Activated T-cell treated with anti-CD3 and anti-CD28 coated beads, Interleukin-2, amount 50 U/mL, for 48 hours (primary cell): ENCODE results near the gene TMEM229B.

ENCODE experiments used
- DNase-seq, 2 experiments: peaks; one replicate each; pipeline ENCODE4 v3.0.0-alpha.2; 2020

Gene TMEM229B

DNA sequence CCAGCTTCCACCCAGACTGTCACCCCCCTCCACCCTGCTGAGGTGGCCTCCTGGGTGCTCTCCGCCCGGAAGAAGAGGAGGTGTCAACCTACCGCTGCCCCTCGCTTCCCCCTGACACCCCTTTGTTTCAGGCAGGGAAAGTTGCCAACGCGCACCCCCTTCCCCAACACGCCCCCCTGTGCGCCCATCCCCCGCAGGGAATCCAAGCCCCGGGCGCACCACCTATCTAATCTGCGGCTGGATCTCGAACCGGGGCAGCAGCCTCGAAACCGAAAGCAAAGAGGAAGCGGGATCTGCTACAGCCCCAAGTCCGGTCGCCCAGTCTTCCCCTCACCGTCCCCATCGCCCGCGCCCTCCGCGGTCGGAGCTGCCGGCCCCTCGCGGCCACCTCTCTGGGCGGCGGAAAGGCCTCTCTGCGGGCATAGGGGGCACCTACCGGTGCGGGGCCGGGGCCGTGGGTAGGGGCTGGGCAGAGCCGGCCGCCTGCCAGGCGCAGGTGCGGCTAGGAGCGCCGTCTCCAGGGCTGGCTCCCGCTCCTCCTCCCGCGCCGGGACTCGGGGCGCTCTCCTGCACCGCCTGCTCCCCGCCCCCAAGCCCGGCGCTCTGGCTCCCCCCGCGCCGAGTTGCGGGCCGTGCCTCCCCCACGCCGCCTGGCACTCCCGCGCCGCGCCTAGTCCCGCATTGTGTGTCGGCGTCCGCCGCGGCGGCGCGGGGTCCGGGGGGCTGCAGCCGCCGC lies 26.3 kb upstream of the TMEM229B start:
- peak; percentile 45 to 52 for DNase-seq

DNA sequence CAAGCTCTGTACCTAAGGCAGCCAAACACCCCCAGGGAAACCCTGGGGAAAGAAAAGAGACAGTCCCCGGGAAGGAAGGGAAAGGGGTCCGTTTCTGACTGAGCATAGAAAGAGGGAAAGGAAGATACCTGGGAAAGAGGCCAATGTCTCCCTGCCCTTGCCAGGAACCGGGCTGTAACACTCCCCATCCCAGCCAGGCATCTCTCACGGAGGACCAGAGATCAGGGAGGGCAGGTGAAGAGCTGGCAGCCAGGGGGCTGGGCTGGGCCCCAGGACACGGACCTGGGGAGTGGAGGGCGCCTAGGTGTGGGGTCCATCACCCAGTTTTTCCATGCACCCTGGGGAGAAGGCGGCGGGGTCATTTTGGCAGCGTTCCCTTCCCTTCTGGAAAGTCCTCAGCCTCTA lies 25.7 kb upstream of the TMEM229B start:
- DNase-seq: no peak

DNA sequence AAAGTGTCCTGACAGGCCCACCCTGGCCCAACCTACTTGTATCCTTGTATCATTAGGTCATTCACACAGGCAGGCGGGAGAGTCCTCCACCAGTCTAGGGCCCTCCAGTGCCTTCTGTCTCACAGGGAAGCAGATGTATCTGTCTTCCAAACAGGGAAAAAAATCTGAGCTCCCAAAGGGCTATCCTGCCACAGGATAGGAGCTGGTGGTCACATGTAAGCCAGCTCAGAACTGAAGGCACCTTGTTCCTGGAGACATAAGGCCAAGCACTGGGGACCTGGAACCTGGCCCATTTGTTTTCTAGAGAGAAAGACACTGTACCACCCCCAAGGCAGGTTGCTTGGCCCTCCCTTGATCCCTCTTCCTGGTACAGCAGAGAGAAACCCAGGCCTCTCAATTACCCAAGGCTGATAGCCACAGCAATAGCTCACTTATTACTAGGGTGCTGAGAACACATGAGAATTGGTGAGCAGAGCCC lies 25.1 kb upstream of the TMEM229B start:
- DNase-seq: no peak

DNA sequence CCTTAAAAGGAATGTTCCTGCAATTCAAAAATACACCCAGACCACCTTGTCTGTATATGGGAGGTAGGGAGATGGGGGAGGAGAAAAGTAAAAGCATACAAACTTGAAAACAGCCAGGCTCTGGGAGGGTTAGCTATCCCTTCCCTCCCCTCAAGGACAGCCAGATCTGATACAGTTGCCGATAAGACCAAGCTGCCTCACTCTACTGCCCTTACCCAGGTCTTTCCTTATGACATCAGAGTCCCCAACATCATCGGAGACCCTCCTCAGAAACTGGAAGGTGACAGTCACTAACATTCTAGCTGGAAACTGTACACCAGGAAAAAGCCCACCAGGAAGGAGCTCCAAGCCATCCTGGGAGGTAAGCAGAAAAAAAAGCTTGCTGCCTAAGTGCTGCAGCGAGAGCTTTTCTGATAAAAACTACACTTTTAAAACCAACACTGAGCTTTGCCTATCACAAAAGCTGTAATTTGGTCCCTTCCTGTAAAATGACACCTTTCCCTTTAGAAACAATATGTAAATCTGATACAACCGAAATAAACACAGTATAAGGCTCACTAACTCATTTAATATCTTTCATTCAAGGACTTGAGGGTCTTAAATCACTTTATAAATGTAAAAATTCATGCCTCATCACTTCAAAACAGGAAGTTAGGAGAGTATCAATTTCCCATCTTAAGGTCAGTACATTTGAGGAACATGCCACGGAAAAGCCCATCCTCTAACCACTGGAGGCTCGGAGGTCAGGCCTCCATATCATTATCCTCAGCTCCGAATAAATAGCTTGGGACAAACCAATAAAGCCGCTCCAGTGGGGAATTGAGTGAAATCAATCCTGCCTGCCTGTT lies 24.2 kb upstream of the TMEM229B start:
- DNase-seq: no peak

DNA sequence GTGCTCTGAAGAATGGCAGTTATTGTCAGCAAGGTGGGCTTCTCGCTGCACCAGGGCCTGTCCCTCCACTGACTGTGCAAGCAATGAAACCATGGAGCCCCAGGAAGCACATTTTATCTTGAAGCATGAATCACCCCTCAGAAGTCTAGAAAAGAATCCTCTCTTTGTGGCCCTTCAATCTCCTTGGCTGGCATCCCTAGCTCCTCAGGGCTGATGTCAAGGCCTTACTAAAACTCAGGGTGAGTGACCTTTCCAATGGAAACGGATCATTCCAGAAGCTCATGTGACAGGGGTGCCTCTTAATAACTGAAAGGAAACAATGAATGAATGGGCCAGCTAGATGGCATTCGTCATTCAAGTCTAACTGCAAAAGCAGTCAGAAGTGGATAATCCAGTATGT lies 22.3 kb upstream of the TMEM229B start:
- no peak for DNase-seq

DNA sequence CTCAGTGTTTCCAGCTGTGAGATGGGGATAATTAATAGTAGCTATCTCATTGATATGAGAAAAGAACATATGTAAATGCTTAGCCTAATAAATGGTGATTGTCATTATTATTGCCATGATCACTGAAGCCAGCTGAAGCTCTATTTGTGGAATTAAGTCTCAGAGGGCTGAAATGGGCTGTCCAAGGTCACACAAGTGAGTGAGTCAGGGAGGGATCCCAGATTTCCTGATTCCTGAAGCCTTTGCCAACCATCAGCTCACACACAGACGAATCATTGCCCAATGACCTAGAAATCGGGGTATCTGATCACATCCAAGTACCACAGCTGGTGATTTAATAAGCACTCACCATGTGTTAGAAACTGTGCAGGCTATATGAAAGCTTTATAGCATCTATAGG lies 21.6 kb upstream of the TMEM229B start:
- DNase-seq: no peak

DNA sequence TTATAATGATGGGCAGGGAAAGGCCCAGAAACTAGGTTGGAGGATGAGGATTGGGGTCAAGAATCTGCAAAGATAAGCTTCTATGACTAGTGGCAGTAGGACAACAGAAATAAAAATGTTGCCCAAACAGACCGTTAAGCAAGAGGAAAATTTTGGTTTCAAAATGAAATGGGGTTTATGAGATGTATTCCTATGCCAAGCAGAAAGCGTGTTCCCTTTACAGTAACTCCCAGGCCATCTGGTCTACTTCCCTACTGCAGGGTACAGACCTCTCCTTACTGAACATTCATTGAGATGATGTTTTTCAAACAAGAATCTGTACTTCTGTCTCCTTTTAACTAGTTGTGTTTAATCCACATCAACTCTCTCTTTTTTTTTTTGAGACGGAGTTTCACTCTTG lies 20.4 kb upstream of the TMEM229B start:
- no peak for DNase-seq

DNA sequence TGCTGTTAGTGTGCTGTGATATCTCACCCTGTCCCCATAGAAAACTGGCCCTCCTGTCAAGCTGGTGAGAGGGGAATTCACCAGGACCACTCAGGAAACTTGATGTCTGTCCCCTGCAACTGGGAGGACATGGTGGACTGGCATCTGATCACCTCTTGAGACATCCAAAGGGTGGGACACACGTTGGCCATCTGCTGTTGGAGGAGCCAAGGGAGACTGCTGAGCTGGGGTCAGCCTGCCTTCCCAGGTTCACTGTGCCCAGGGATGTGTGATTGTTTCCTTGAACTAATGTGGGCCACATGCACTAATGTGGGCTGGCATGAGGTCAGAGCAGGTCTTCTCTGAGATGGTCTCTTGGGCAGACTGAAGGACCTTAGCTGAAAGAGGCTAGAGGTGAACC lies 16.7 kb upstream of the TMEM229B start:
- no peak for DNase-seq

DNA sequence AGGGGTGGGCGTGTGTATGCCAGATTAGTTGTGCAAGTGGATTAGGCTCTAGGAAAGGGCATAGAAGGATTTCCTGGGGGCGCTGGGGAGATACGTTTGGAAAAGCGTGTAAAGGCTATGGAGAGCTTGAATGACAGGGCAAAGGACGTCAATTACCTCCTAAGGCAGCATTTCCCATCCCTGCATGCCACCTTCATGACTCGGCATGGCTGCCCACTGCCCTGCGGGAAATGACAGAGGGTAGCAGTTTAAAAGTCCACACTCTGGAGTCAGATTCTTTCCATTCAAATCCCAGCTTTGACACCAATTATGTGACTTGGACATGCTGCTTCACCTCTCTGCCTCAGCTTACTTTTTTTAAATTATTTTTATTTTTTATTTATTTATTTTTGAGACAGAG lies 14.8 kb upstream of the TMEM229B start:
- no peak for DNase-seq

DNA sequence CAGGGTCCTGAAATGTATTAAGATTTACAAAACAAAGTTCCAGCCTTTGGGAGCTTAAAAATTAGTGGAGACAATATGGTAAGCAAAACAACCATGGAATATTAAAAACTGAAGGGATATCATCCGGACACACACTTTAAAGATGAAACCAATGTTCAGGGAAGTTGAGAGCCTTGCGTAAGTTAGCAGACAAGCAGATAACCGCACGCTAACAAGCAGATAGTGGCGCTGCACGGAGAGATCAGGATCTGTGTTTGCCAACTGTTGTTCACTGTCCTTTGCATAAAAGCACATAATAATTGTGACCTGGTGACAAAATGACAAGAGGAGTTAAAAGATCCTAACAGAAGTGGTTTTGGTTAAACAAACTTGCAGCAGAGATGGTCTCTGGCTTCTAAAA lies 14.3 kb upstream of the TMEM229B start:
- no peak for DNase-seq

DNA sequence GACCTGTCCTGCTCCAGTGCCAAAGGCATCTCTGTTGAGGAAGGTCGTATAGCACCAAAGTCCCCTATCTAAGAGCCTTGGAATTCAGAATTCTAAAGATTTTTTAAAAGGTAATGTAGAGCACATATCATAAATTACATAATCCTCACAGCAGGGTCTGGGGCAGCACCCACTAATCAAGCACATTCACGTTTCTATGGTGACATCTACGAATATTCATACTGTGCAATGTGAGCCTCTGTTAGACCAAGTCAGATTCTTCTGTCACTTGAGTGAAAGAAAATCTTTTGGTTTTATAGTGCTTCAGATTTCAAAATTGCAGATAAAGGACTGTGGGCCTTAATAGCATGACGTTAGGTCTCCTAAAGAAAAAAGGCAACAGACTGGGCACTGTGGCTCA lies 13.1 kb upstream of the TMEM229B start:
- no peak for DNase-seq

DNA sequence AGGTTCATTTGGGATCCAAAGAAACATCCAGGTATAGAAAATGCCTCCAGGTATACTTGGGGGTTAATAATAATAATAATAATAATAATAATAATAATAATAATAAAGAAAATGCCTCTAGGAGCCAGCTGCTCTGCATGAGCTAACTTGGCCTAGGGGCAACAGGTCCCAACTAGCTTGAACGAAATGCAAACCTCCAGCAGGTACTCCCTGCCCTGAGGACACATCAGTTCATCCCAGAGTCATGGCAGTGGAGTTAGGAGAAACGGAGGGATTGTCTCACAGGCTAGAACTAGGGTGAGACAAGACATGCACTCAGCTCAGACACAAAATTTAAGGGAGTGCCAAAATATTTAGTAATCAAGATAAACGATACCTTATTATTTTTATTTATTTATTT lies 12.5 kb upstream of the TMEM229B start:
- no peak for DNase-seq

DNA sequence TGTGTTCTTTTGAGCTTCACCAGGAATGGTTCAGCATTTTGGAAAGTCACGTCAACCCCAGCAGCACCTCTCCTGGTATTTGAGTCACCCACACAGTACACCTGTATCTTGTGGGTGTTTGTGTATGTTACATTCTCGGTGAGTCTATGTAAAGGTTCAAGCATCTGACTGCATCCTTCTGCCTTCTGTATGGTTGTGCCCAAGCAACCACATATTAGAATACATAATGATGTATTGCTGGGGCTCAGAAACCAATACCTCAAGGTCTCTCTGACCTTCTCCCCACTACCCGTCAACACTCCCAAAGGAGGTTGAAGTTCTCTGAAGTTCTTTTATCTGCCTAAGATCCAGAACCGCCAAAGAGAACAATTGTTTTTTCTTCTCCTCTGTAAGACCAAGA lies 9.2 kb upstream of the TMEM229B start:
- DNase-seq: no peak

DNA sequence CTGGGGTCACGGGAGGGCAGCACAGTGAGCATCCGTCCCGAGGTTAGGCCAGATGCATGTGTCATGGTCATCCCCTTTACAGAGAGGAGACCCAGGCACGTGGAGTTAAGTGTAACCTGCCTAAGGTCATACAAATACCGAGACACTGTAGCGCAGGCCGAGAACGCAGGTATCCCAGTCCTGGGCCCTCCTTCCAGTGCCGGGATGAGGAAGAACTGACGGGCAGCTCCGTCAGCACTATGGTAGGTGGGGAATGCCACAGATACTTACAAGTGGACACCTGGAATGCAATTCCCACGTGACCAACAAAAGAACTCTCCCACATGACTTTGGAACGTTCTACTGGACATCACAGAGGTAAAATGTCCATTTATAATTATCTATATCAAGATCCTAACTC lies 8.7 kb upstream of the TMEM229B start:
- no peak for DNase-seq

DNA sequence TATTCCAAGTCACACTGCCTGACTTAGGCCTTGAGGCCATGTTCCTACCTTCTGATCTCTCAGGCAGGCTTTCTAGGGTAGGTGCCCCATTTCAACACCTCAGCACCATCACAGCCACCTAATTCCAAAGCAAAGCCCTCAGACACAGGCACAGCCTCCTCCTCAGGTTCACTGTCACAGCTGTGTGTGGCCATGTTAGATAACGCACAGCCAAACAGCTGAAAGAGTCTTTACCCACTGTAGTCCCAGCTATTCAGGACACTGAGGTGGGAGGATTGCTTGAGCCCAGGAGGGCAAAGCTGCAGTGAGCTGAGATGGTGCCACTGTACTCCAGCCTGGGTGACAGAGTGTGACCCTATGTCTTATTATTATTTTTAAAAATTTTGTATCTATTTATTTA lies 7.3 kb upstream of the TMEM229B start:
- DNase-seq: no peak

DNA sequence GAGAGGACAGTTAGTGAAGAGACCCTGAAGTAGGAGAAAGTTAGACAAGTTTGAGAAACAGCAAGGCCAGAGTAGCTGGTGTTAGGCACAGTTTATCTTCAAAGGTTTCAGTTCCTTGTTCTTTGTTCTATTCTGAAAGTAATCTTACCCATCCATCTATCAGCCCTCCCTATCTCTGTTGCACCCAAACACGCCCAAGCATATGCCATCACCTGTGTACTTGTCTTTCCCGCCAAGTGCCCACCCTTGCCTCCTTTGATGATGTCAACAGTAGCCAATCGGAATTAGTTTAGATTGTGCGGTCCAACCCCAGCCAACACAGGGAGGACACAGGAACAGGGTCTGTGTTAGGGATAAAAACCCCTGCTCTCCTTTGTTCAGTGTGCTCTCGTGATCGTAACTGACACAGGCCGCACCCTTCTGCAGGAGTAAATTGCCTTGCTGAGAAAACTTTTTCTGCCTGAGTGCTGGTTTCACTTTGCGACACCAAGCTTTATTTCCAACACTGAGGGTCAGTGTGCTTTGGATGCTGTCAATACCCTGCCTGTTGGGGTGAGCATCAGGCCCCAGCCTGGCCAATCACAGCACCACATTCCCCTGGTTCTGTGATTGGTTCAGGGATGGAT lies 4.7 kb upstream of the TMEM229B start:
- DNase-seq: no peak

DNA sequence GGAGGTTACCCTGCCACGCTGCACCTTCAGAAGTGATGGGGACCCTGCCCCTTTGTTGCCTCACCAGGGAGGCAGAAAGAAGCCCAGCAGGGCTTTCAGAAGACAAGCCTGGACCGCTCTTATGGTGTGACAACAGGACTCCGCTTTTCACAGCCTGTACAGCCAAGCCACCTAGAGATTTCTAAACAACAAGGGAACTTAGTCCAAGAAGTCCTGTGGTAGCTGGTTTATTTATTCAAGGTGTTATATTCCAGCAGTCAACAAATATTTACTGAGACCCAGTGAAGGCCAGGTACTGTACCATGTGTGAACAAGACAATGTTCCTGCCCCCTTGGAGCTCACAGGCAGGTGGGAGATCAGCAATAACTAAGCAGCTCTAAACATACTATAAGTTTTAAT lies 4.0 kb upstream of the TMEM229B start:
- no peak for DNase-seq

DNA sequence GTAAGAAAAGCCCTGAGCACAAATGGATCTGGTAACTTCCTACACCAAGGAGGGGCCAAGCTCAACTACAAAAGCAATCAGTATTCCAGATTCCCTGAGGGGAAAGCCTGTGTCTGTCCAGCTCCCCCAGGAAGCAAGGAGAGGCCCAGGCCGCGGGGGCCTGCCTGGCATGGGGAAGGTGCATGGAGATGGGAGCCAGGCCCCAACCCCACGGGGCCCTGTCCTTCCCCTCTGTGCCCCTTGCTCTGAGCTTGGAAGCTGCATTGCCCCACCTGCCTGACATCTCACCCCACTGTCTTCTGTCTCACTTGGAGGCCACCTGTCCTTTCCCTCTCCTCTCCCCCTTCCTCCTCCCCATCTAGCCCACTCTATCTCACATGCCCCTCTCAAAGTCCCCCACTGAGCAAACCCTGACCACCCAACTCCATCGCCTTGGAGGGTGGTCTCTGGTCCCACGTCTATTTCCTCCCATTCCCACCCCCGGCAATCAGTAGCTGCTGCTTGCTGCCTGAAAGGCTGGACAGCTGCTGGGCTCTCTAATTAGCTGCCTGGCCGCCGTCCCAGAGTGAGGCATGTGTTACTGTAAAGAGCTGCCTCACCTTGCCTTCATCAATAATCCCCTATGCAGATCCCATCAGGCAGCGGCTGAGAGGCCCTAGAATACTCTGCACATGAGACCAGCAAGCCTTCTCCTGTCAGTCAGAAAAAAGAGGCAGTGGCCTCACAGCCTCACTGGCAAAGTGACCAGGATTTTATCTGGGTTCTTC lies 3.4 kb upstream of the TMEM229B start:
- no peak for DNase-seq

DNA sequence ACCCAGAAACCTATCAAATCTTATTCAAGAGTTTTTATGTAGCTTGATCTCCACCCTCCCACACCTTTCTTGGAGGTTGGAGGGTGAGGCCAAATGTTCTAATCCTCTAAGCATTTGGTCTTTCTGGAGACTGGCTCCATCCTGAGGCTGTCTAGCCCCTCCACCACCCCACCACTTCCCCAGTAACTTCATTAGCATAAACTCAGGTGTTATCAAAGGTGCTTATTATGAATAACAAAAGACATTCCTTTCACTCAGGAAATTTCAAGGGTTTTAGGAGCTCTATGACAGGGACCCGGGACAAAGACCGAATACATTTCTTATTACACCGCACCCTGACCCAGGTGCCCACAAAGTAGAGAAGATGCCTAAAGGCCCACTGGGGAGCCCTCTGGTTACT lies 2.8 kb upstream of the TMEM229B start:
- DNase-seq: no peak

DNA sequence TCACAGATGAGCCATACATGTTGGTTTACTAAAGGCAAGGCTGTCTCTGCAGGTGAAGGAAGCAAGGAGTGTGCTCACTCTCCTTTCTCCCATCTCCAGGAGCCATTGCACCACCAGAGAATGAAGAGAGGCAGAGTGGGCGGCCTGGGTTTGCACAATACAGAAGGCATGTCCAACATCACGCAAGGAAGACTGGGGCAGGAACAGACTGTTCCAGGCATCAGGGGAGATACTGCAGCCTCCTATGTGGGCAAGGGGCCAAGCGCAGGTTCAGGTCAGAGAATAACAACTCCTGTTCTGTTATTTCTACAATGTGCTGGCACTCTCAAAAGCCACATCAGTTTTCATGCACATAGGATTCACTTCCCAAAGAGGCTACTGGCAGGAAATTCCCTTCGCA lies 1.7 kb upstream of the TMEM229B start:
- DNase-seq: no peak

DNA sequence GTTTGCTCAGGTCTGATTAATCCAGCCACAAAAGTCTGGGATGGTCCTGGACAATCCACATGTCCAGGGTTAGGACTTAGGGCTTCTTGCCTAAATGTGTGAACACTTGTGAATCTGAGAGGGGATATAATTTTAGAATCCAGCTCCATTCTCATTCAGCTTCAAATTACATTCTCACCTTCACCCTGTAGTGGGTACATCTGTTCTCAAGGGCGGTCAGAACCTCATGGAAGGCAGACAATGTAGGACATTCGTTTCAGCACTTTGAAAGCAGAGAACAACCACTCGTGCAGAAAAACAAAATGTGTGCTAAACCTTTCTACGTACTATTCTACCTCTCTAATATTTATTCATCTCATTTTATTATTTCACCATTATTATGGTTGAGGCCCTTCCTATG lies 1.2 kb downstream of the TMEM229B start:
- DNase-seq: no peak

DNA sequence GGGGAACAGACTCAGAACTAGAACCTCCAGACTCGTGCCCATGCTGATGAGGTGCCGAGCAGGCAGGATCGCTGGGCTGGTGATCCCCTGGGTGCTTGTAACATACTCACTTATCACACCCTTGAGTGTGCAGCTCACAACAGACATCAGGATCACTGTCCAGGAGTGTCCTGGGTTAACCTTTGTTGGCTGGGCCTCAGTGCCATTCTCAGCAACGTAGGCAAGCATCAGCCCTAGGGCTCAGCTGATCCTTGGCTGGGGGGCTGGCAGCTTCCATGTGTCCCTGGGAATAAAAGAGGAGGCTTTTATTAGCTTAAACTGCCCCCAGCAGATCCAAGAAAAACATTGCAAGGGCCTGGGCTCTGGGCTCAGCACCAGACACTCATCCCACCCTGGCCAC lies 1.6 kb downstream of the TMEM229B start:
- no peak for DNase-seq

DNA sequence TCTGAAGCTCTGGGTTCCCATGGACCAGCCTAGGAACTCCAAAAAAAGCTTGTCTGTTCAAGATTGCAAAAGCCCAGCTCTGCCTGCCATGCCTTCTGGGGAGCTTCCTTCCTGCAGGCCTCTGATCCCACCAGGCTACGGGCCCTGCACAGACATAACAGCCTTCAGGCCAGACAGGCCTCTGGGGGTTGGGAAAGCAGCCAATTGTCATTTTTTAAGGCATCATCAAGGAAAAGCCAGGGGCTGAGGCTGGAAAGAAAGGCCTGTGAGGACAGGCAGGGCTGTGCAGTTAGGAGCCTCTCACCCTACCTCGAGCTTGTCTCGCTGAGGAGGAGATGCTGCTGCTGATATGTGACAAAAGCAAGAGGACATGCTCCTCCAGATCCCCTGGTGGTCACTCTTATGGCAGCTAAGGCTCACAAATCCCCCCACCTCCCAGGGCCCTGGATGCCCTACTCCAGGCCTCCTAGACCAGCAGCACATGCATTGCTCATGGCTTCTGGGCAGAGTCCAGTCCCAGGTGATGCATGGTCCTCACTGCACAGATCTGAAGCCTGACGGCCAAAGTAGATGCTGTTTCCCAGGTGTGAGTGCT lies 2.9 kb downstream of the TMEM229B start:
- DNase-seq: peak in 1 of 2 experiments; percentile 24
